Endothelial cell of hepatic sinusoid (primary cell): ENCODE measurements around the gene ACP7.

Experiments used
- in situ Hi-C: cut with HindIII; loops from 2 replicates; pipeline ENCODE4 v1.10.0; 2017; ENCODE audit warnings: low sequenced_read_pairs

The ACP7 gene

DNA sequence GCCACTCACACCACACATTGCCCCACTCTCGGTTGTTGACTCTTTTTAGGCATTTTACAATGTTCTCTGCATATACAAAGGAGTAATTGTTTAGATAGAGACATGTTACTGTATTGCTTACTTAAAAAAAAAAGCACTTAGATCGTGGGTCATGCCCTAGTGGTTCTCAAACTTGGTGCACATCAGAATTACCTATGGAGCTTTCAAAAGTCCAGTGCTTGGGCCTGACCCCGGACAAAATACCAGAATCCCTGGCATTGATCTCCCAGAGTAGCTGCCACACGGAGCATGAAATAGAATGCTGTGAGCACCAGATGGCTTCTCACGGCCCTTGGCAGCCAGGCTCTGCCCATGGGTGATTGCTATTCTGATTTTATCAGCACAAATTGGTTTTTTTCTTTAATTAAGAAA lies 20.0 kb downstream of the ACP7 start:
- in situ Hi-C loops, result no loop called here

DNA sequence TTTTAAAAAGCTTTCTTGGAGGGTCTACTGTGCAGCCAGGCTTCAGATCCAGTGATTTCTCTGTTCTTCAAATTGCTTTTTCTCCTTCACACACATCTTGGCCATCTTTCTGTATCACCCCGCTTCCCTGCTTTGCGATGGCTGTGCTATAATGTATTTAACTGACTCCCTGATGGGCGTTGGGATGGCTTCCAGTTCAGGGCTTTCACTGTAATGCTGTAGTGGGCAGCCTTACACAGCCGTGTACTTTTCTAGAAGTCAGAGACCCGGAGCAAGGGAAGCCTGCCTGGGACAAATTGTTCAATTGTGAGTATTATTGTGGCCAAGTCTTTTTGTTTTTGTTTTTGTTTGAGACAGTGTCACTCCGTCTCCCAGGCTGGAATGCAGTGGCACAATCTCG lies 22.0 kb downstream of the ACP7 start:
- in situ Hi-C loops, result no loop called here

DNA sequence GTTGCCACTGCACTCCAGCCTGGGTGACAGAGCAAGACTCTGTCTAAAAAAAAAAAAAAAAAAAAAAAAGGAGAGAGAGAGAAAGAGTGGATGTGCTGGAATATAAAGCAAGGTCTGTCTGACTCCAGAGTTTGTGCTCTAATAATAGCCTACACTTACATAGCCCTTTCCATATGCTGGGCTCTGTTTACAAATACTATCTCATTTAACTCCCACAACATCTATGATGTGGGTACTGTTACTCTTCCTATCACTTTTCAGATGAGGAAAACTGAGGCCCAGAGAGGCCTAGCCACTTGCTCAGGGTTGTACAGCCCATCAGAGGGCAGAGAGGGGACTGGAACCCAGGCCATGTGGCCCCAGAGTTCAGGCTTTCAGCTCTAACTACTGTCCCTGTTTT lies 25.5 kb downstream of the ACP7 start:
- in situ Hi-C loops, result loop anchor here (10.0 kb wide), 1 partner anchor 45 kb away; no protein-coding TSS in a partner anchor

DNA sequence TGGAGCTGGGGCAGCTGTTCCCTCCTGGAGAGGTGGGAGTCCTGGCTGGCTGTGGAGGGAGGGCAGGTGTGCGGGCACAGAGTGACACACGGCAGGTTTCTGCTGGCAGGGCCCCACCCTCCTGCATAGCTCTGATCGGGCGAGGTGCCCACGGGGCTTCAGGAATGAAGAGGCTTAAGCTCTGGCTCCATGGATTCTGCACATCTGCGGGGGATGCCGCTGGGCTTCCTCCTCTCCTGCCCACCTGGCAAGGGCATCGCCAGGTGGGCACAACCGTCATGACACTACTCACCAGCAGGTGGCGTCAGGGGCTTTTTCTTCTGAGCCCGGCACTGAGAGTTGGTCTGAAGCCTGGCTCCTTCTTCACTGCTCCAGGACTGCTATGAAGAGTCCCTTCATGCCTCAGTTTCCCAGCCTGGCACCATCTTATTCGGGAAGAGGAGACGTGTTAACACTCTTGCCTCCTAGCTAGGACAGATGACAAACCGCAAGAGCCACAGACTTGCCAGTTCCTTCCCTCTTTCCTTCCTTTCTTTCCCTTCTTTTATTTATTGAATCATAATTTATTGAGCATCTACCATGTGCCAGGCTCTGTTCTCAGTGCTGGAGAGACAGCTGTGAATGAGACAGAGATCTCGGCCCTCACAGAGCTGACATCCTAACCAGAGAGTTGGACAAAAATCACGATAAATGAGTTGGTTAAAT lies 26.2 kb downstream of the ACP7 start:
- in situ Hi-C loops, result loop anchor here (10.0 kb wide), 1 partner anchor 46 kb away; no protein-coding TSS in a partner anchor

DNA sequence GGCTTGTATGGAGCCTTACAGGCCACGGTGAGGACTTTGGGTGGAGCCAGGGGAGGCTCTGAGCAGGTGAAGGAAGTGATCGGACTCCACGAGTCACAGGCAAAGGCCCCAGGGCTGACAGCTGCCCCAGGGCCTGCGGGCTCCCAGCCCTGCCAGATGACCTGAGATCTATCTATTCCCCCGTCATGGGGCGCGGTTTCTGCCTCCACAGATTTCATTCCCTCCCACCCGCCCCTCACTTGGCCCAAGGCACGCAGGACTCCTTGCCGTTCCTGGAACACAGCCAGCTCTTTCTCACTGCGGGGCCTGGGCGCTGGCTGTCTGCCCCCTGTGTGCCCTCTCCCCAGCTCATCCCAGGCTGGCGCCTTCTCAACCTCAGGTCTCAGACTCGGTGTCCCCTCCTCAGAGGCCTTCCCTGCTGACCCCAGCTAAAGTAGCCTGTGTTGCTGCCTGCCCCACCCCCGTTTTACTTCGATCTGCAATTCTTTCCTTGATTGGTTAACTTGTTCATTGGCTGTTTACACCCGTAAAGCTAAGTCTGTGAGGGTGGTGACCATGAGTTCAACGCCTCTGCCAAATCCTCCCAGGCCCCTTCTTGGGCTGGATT lies 27.5 kb downstream of the ACP7 start:
- in situ Hi-C loops, result loop anchor here (10.0 kb wide), 1 partner anchor 47 kb away; no protein-coding TSS in a partner anchor

DNA sequence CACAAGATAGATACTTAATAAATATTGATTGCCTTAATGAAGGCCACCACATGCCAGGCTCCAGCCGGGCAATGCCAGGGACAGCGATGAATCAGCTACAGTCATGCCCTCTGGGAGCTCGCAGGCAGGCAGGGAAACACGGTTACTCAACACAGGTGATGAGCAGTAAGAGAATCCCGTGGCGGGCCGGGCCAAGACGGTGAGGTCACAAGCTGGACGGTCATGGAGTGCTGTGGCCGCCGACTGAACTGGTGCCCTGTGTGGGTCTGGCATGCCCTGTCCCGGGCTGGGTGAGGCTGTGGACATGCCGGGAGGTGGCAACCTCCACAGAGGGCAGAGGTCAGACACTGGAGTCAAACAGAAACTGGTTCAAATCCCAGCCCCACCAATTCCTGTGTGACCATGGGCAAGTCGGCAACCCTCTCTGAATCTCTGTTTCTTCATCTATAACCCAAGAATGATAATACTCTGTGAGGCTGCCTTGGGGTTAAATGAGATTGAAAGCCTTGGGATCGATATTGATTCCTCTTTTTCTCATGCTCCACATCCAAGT lies 28.2 kb downstream of the ACP7 start:
- in situ Hi-C loops, result loop anchor here (10.0 kb wide), 1 partner anchor 48 kb away; no protein-coding TSS in a partner anchor

DNA sequence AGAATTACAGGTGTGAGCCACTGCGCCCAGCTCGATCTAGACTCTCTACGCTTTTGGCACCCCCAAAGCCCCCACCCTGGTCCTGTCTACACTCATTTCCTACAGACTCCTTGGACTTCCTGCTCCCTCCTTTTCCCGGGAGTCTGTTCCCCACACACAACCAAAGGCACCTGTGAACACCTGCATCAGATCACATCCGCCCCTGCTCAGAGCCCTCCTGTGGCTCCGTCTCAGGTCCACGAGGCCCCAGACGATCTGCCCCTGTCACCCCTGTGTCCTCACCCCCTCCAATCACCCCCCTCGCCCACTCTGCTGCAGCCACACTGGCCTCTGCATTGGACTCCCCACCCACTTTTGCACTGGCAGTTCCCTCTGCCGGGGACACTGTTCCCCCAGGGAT lies 29.0 kb downstream of the ACP7 start:
- in situ Hi-C loops, result loop anchor here (10.0 kb wide), 1 partner anchor 48 kb away; no protein-coding TSS in a partner anchor

DNA sequence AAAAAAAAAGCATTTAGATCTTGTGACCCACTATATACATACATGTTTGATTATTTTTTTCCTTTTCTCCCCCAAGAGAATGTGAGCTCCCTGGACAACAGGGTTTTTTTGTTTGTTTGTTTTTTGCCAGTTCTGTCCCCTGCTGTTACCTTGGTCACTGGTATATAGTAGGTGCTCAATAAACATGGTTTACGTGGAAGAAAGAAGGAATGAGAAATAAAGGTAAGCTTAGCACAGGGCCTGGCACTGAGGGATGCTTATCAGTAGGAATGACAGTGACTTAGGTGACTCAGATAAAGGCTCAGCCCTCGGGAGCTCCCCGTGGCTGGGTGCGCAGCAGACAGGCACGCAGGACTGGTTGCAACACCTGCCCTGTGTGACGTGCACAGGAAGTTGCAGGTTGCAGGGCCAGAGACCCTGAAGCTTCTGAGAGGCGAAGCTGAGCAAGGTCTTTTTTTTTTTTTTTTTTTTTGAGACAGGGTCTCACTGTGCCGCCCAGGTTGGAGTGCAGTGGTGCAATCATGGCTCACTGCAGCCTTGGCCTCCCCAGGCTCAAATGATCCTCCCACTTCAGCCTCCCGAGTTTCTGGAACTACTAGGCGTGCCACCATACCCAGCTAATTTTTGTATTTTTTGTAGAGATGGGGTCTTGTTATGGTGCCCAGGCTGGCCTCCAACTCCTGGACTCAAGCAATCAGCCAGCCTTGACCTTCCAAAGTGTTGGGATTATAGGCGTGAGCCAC lies 31.1 kb downstream of the ACP7 start:
- in situ Hi-C loops, result loop anchor here (10.0 kb wide), 1 partner anchor 50 kb away; no protein-coding TSS in a partner anchor

GRCh38 chr19:39117023-39117422 lies 32.9 kb downstream of the ACP7 start:
- in situ Hi-C loops, result loop anchor here (10.0 kb wide), 1 partner anchor 52 kb away; no protein-coding TSS in a partner anchor

- in situ Hi-C loops, result loop anchor here (10.0 kb wide), 1 partner anchor 55 kb away; no protein-coding TSS in a partner anchor
Measured at GRCh38 chr19:39119830-39120229, 35.7 kb downstream of the ACP7 start.

- in situ Hi-C loops, result no loop called here
Measured at GRCh38 chr19:39122934-39123731, 39.0 kb downstream of the ACP7 start.

GRCh38 chr19:39124136-39124764 lies 40.1 kb downstream of the ACP7 start:
- in situ Hi-C loops, result no loop called here

DNA sequence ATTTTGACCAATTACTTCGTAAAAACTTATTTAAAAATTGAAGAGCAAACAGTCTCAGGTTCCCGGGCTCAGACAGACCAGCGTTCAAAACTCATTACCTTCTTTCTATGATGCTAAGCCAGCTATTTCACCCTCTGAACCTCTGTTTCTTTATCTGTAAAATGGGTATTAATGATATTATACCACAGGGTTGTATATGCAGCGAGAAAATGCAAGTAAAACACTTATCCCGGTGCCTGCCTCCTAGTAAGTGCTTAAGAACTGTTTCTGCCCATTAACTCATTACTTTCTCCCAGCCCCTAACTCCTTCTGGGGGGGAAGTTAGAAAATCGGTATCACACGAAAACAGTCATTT lies 41.0 kb downstream of the ACP7 start:
- in situ Hi-C loops, result no loop called here

GRCh38 chr19:39125554-39126311 lies 41.6 kb downstream of the ACP7 start, which contains the start of gene PAK4:
Gene PAK4, plus strand, starts transcription at chr19:39125786. Its CDS starts 43,768 bp downstream, at chr19:39169554.
- in situ Hi-C loops, result no loop called here

GRCh38 chr19:39126312-39127187 lies 42.4 kb downstream of the ACP7 start:
- in situ Hi-C loops, result no loop called here

DNA sequence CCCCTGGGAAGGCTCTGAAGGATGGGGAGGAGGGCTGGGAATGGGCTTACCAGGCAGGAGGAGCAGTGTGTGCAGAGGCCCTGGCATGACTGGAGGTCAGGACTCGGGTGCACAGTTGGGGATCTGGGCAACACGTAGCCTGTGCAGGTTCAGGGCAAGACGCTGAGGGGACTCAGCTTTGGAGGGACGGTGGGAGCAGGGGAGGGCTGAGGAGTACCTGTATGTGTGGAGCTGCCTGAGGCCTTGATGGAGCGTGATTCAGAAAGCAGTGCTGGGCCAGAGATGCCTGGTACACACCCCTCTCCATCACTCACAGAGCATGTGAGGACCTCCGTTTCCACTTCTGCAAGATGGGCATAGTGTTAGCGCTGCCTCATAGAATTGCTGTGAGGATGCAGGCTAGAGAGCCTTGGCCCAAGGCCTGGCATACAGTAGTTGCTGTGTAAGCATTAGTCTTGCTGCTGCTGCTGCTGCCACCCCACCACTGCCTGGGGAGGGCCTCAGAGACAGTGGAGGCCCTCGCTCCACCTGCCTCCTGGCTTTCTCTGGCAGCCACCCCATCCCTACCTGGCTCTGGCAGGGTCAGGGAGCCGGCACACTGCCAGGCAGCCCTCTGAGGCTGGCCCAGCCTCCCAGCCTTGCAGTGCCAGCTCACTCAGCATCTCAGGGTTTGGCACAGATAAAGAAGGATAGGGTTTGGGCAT lies 43.8 kb downstream of the ACP7 start:
- in situ Hi-C loops, result no loop called here

DNA sequence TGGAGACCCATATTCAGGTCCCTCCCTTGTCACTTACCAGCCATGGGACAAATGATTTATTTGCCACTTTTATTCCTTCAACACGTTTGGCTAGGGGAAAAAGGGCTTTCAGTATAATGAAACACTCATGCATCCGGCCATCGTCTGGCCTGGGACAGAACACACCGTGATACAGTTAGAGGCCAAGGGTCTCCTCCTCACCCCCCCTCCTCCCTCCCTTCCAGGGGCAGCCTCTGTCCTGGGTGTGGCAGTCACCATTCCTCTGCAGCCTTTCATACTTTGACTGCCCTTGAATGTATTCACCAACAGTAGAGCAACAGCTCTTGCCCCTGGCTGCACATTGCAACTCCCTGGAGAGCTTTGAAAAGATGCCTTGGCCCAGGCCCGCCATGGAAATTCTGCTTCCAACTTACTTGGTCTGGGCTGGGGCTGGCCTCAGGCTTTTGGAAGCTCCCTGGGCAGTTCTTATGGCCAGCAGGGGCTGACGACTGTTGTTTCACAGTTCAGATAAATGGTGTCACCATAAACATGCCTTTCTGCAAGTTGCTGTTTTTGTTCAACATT lies 44.4 kb downstream of the ACP7 start:
- in situ Hi-C loops, result no loop called here
